DND-41 (cell line): ENCODE results near the gene TBC1D21.

Experiments used
- EZH2 ChIP-seq: IDR thresholded peaks from 3 replicates; pipeline ENCODE4 v1.6.1; 2012; ENCODE audit warnings: borderline replicate concordance, low read depth, mild to moderate bottlenecking, moderate library complexity, low read length, inconsistent platforms; ENCODE audit not compliant: severe bottlenecking
- TF ChIP-seq, protein P1 (sequence below): IDR thresholded peaks from 2 replicates; pipeline ENCODE4 v1.5.1; 2012; ENCODE audit warnings: borderline replicate concordance, low read length, moderate library complexity, mild to moderate bottlenecking; ENCODE audit not compliant: poor library complexity, severe bottlenecking; ENCODE audit errors: extremely low read depth

DNA sequence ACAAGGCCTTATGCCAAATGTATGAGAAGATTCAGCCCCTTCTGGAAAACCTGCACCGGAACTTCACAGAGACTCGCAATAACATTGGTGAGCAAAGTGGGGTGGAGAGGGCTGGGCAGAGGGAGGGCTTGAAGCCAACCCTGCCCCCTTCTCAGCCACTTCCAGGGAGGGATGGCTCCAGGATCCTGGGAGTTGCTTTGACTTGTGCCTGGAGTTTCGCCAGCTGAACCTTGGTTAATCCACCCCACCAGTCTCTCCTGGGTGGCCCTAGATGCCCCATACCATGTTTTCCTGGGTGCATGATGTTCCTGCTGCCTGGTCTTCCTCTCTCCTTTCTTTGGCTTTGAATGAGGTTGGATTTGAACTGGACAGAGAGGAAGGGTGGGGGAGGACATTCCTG is 10.8 kb downstream of the TBC1D21 start:
- TF ChIP-seq, protein P1, sequence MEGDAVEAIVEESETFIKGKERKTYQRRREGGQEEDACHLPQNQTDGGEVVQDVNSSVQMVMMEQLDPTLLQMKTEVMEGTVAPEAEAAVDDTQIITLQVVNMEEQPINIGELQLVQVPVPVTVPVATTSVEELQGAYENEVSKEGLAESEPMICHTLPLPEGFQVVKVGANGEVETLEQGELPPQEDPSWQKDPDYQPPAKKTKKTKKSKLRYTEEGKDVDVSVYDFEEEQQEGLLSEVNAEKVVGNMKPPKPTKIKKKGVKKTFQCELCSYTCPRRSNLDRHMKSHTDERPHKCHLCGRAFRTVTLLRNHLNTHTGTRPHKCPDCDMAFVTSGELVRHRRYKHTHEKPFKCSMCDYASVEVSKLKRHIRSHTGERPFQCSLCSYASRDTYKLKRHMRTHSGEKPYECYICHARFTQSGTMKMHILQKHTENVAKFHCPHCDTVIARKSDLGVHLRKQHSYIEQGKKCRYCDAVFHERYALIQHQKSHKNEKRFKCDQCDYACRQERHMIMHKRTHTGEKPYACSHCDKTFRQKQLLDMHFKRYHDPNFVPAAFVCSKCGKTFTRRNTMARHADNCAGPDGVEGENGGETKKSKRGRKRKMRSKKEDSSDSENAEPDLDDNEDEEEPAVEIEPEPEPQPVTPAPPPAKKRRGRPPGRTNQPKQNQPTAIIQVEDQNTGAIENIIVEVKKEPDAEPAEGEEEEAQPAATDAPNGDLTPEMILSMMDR, result no peak
- no peak for TF ChIP-seq EZH2
